ENCODE data around the gene PTER. TPM values are rescaled to one million over a fixed set of nuclear protein-coding genes. Genes with fewer than 3 reads are reported as not detected.

The PTER gene
- total RNA-seq, 1 donor from 2014 or later: 12.9 TPM

DNA sequence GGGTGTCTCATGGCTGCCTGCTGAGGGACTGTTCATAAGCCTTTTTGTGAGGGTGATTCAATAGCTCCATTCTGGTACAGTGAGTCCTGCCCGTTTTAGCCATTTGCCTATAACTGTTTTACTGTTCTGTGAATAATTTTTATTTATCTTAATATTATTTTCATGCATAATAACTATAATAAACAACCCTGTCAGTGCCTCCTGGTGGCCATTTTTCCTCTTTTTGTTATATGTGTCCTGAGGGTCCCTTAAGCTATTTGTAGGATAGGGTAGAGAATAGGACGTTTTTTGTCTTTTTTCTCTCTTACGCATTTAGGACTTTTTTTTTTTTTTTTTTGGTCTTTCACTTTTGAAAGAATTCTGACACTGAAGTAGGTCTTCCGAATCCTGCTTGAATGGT, 82.0 kb downstream of the PTER start:
- peaks cover 30% of the 10 kb centered on the region for H3K27me3 ChIP-seq (ENCODE audit: control insufficient read depth, insufficient read depth, low read length)
- H3K36me3 ChIP-seq (ENCODE audit: control insufficient read depth, insufficient read depth, low read length): no peaks in the 10 kb centered on the region
- TF ChIP-seq, protein P1, sequence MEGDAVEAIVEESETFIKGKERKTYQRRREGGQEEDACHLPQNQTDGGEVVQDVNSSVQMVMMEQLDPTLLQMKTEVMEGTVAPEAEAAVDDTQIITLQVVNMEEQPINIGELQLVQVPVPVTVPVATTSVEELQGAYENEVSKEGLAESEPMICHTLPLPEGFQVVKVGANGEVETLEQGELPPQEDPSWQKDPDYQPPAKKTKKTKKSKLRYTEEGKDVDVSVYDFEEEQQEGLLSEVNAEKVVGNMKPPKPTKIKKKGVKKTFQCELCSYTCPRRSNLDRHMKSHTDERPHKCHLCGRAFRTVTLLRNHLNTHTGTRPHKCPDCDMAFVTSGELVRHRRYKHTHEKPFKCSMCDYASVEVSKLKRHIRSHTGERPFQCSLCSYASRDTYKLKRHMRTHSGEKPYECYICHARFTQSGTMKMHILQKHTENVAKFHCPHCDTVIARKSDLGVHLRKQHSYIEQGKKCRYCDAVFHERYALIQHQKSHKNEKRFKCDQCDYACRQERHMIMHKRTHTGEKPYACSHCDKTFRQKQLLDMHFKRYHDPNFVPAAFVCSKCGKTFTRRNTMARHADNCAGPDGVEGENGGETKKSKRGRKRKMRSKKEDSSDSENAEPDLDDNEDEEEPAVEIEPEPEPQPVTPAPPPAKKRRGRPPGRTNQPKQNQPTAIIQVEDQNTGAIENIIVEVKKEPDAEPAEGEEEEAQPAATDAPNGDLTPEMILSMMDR (IDR thresholded peaks at IDR 0.05; ENCODE audit: insufficient read depth, low read length, poor library complexity, severe bottlenecking): peak; percentile 18
- H3K4me3 ChIP-seq (ENCODE audit: low read depth, low read length): no peak overlapping the region
- DNase-seq (ENCODE audit: low read depth): no peak

DNA sequence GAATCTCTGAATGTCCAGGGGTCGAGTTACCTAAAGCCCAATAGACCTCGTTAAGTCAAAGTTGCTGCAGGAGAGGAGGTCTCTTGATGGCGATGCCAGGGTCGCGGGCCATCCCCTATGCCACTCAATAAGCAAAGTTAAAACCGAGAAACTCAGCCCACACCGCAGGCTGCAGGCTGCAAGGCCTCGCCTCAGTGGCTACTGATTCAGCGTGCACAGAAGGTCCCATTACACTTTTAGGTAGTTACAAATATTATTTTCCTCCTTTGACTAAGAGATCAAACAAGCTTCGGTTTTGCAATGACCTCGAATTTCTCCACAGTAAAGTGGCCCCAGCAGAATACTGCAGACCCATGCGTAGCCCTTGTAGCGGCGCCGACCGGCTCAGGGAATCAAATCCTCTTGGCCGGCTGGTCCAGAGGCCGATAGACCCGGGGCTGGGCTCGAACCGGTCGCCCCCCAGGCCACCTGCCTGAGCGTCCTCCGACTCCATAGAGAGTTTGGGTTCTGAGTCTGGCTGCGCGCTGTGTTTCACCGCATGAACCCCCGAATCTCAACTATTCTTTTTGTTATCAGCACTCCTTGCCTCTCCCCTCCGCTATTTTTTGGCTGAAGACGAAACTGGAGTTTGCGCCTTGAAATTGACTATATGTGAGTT, 82.6 kb downstream of the PTER start:
- Histone ChIP-seq H3K27me3 (ENCODE audit: control insufficient read depth, insufficient read depth, low read length) (peaks cover 32% of the 10 kb centered on the region), H3K36me3 (ENCODE audit: control insufficient read depth, insufficient read depth, low read length) (no peaks in the 10 kb centered on the region), H3K4me3 (ENCODE audit: low read depth, low read length) (peak overlapping the region; percentile 32)
- DNase-seq (ENCODE audit: low read depth): no peak
- TF ChIP-seq, protein P1 (IDR thresholded peaks at IDR 0.05; ENCODE audit: insufficient read depth, low read length, poor library complexity, severe bottlenecking): no peak

DNA sequence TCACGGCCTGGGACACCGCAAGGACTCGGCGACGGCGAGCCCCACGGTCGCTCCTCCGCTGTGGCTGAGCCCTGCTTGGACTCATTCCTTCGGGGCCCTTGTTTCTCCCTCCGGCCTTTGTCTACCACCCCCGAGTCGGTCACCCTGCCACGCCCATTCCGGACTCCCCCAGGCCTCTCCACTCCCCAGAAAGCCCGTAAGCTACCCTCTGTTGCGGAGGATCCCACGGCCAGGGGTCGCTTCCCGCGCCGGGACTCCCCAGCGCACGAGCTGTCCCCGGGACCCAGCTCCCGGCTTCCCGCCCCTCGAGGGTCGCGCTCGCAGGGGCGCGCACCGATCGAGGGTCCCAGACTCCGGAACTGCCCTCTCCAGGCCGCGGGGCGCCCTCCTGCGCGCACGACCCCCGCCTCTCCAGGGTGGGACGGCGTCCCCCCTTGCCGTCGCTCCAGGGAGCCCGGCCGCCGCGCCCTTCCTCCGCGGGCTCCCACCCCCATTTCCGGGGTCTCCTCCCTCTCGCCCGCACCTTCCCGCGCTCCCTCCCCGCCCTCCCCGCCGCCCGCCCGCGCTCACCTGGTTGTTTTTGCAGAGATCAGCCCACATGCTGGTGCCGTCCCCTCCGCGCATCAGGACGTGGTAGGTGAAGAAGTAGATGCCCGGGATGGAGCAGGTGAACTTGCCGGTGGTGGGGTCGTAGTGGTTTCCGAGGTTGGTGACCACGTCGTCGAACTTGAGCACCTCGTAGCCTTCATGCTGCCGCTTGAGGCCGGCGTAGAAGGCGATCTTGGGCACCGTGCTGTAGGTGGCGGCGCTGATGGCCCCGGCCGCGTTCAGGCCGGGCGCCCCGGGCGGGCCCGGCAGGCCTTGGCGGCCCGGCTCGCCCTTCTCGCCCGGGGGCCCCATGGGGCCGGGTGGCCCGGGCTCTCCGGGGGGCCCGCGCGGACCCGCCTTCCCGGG, 83.4 kb downstream of the PTER start:
- H3K27me3 ChIP-seq (ENCODE audit: control insufficient read depth, insufficient read depth, low read length): peaks cover 32% of the 10 kb centered on the region
- peak overlapping the region; percentile 43 for H3K4me3 ChIP-seq (ENCODE audit: low read depth, low read length)
- TF ChIP-seq, protein P1 (IDR thresholded peaks at IDR 0.05; ENCODE audit: insufficient read depth, low read length, poor library complexity, severe bottlenecking): no peak
- H3K36me3 ChIP-seq (ENCODE audit: control insufficient read depth, insufficient read depth, low read length): no peaks in the 10 kb centered on the region
- DNase-seq (ENCODE audit: low read depth): no peak

DNA sequence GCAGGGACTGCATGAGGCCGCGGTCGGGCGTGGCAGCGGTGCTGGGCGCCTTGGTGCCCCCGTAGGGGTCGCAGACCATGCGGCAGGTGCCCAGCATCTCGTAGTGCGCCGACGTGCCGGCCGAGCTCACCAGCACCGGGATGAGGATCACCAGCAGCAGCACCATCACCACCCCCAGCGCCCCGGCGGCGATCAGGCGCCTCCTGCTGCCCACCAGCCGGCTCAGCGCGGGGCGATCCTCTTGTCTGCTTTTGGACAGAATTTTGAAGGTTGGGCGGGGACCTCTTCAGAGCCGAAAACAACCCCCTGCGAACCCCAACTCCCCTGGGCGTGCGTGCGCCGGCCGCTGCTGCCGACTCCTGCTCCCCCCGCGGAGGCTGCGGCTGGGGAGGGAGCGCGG, 84.1 kb downstream of the PTER start:
- no peak for DNase-seq (ENCODE audit: low read depth)
- H3K4me3 ChIP-seq (ENCODE audit: low read depth, low read length): peak overlapping the region; percentile 43
- H3K27me3 ChIP-seq (ENCODE audit: control insufficient read depth, insufficient read depth, low read length): peaks cover 32% of the 10 kb centered on the region
- no peaks in the 10 kb centered on the region for H3K36me3 ChIP-seq (ENCODE audit: control insufficient read depth, insufficient read depth, low read length)
- TF ChIP-seq, protein P1 (IDR thresholded peaks at IDR 0.05; ENCODE audit: insufficient read depth, low read length, poor library complexity, severe bottlenecking): peak; percentile 57

DNA sequence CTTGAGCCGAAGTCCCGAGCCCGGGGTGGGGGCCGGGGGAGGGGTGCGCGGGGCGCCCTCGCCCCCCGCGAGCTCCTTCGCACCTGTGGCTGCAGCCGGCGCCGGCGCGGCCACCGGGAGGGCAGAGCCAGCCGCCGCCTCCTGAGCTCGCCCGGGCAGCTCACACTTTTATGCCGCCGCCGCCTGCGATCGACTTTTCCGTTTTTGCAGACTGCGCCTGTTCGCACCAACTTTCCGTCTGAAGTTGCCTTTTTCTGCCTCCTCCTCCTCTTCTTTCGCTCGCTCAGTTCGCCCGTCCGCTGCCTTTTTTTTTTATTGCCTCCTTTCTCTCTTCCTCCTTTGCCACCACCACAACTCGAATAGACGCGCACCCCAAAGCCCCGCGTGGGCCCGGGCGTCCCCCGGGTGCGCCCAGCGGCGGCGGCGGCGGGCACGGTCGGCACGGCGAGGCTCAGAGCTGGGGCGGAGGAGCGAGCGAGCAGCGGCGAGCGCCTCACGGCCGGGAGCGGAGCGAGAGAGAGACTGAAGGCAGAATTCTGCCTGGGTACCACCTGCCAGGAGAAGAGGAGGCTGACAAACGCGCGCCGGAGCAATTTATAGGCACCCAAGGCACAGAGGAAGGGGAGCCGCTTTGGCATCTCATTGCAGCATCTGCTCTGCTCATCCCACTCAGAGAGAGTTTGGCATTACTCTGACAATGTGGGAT, 84.7 kb downstream of the PTER start, which contains the start of gene C1QL3:
Gene C1QL3, minus strand, starts transcription at position 569 of the 706 bp plus-strand sequence. CDS start 814 bp downstream, outside the sequence.
- H3K27me3 ChIP-seq (ENCODE audit: control insufficient read depth, insufficient read depth, low read length): peaks cover 32% of the 10 kb centered on the region
- DNase-seq (ENCODE audit: low read depth): no peak

More for the DNA sequence above, 84.7 kb downstream of the PTER start, which contains the start of gene C1QL3:
- H3K36me3 ChIP-seq (ENCODE audit: control insufficient read depth, insufficient read depth, low read length): no peaks in the 10 kb centered on the region
- H3K4me3 ChIP-seq (ENCODE audit: low read depth, low read length): peak within 1 kb of the TSS; percentile 43
- TF ChIP-seq, protein P1 (IDR thresholded peaks at IDR 0.05; ENCODE audit: insufficient read depth, low read length, poor library complexity, severe bottlenecking): no peak

Measured in kidney epithelial cell (primary cell).